Measurements from ENCODE around the gene SPIRE1.

Gene SPIRE1

DNA sequence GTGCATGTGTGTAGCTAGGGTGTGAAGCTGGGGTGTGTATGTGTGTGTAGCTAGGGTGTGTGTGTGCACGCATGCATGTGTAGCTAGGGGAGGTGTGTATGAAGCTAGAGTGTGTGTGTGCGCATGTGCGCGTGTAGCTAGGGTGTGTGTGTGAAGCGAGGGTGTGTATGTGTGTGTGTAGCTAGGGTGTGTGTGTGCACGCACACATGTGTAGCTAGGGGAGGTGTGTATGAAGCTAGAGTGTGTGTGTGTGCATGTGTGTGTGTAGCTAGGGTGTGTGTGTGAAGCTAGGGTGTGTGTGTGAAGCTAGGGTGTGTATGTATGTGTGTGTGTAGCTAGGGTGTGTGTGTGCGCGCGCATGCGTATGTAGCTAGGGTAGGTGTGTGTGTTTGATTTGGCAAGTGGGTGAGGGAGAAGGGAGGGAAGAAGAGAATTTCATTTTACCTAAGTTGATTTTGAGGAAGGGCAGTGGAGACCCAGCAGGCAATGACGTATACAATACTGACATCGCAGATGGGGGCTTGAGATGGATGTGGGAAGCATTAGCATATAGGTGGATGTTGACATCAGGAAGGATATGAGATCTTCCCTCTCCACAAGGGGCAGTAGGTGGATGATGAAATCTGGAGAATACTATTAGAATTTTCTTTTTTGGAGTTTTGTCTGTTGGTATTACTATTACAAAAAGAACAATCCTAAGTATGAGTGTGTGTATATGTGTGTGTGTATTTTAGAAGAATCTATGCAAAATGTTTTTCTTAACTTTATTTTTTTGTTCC lies 179.4 kb downstream of the SPIRE1 start:
- H3K4me3 ChIP-seq (ENCODE audit: low read depth, low read length), result no peak overlapping the region
- TF ChIP-seq, protein P1, sequence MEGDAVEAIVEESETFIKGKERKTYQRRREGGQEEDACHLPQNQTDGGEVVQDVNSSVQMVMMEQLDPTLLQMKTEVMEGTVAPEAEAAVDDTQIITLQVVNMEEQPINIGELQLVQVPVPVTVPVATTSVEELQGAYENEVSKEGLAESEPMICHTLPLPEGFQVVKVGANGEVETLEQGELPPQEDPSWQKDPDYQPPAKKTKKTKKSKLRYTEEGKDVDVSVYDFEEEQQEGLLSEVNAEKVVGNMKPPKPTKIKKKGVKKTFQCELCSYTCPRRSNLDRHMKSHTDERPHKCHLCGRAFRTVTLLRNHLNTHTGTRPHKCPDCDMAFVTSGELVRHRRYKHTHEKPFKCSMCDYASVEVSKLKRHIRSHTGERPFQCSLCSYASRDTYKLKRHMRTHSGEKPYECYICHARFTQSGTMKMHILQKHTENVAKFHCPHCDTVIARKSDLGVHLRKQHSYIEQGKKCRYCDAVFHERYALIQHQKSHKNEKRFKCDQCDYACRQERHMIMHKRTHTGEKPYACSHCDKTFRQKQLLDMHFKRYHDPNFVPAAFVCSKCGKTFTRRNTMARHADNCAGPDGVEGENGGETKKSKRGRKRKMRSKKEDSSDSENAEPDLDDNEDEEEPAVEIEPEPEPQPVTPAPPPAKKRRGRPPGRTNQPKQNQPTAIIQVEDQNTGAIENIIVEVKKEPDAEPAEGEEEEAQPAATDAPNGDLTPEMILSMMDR (IDR thresholded peaks at IDR 0.05; ENCODE audit: low read depth, low read length), result no peak

DNA sequence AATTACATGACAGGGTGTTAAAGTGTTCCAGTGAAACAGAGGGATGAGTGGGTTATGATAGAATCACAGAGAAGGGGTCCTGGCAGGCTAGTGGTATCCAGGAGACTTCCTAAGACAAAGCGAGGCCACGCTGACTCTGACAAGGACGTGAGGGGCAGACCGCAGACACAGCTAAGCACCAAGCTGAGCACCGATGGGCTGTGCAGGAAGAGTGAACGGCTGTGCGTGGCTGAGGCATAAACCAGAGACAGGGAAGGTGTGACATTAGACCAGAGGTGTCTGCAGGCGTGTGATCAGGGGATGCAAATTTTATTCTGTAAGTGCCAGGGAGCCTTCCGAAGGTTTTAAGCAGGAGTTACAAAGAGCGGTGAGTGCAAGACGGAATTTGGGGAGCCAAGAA lies 180.3 kb downstream of the SPIRE1 start:
- H3K4me3 ChIP-seq (ENCODE audit: low read depth, low read length), result no peak overlapping the region
- TF ChIP-seq, protein P1 (IDR thresholded peaks at IDR 0.05; ENCODE audit: low read depth, low read length), result no peak

DNA sequence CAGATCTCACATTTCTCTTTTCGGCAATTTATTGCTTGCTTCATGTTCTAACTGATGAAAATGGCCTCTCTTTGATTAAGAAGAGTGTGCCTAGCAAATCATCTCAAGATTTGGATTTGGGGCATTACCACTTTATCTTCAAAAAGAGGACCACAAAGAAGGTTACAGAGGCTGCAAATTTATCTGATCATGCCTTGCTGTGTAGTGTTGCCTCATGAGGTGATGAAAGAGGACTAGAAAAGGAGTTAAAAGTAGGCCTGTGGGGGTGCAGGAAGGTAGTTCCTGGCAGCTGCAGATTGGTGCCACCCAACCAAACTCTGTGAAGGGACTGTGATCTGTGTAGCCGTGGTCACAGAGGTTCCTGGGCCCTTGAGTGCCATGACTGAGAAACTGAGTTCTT lies 181.0 kb downstream of the SPIRE1 start:
- H3K4me3 ChIP-seq (ENCODE audit: low read depth, low read length), result no peak overlapping the region
- TF ChIP-seq, protein P1 (IDR thresholded peaks at IDR 0.05; ENCODE audit: low read depth, low read length), result no peak

DNA sequence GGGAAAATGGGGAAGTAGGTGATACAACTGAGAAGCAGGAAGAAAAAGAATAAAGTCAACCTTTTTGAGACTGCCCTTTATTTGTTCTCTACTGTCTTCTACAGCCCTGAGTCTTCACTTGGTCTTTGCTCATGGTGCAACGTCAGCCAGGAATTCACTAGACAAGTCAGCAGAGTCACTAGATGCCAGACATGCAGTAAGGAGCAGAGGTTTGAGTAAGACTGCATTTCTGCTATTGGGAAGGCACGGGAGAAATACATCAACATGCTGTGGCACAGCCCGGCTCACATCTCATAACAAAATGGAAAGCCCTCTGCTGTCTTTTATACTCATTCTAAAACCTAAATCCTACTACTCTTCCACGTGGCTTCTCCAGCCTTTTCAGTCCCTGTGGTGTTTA lies 183.0 kb downstream of the SPIRE1 start:
- TF ChIP-seq, protein P1 (IDR thresholded peaks at IDR 0.05; ENCODE audit: low read depth, low read length), result no peak
- no peak overlapping the region for H3K4me3 ChIP-seq (ENCODE audit: low read depth, low read length)

DNA sequence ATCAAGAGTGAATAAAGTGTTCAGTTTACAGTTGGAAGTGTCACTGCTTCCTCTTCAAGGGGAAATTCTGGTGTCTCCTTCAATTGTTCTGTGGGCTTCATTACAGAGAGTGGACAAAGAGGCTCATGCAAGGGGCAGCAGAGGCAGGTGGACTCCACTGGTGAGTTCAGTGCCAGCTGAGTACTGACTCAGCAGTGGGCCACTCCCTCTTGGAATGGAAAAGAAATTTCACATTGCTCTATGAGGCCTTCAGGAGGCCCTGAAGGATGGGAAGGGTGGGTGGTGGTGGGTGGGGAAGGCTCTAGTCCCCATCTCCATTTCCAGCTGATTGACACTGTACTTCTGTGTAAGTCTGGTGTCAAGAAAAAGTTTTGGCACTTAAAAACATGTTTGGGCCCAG lies 183.8 kb downstream of the SPIRE1 start:
- TF ChIP-seq, protein P1 (IDR thresholded peaks at IDR 0.05; ENCODE audit: low read depth, low read length), result no peak
- no peak overlapping the region for H3K4me3 ChIP-seq (ENCODE audit: low read depth, low read length)

DNA sequence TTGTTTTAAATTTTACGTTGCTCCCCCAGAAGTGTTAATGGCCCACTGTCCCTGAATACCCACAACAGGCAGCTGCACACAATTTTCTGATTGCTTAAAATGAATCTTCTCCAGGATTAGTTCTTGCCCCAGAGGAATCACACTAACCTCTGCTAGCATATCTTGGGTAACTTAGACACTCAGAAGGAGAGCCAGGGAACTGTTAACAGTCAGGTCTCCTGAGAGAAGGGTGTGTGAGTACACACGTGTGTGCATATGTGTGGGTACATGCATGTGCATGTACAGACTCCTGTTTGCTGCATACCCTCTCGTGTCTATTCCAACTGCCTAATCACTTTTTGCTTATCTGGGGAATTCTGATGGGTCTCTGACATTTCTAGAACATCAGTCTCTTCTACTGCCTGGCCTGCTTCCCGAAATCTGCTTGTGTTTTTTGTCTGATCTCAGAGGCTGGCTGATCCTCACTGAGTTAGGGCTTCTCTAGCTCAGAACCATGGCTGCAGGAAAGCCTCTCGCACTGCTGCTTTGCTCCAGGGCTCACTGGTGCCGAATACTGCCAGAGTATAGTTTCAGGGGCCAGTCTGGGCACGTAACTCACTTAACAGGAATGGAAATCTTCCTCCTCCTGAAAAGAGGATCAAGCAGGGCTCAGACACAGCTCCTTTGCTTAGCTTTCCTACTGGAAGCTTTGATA lies 187.4 kb downstream of the SPIRE1 start:
- no peak overlapping the region for H3K4me3 ChIP-seq (ENCODE audit: low read depth, low read length)
- TF ChIP-seq, protein P1 (IDR thresholded peaks at IDR 0.05; ENCODE audit: low read depth, low read length), result no peak

DNA sequence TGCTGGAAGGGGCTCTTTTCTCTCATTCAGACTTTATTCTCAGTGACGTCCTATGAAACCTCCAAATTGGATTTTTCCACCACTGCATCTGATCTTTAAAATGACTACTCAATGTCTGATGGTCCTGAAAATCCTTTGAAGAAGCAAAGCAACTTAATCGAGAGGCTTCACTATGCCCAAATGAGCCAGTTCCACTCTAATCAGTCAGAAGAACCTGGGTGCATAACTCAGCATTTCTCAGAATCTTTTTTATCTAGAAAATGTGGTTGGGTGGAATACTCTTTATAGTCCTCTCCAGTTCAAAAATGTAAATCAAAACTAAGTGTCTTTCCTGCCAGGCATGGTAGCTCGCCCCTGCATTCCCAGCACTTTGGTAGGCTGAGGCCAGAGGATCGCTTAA lies 189.5 kb downstream of the SPIRE1 start:
- H3K4me3 ChIP-seq (ENCODE audit: low read depth, low read length), result no peak overlapping the region
- TF ChIP-seq, protein P1 (IDR thresholded peaks at IDR 0.05; ENCODE audit: low read depth, low read length), result no peak
